Heart left ventricle (tissue), 13 donors: ENCODE measurements around the gene NAALADL2.

ENCODE experiments used
- POLR2A ChIP-seq, 2 donors: fragments of 450-650 bp; IDR thresholded peaks; one replicate each; pipeline ENCODE4 v1.6.1; 2017; ENCODE audit warnings: antibody characterized with exemption in 2 of 2, mild to moderate bottlenecking in 2 of 2, moderate library complexity in 2 of 2
- TF ChIP-seq, protein P1 (sequence below), 12 donors: fragments of 200-600 bp; sonication (generic) in 4 of 12; IDR thresholded peaks; one replicate each; pipeline versions ENCODE4 v1.5.0 to v1.8.0; 2018 to 2022; ENCODE audit warnings: antibody characterized with exemption in 12 of 12, mild to moderate bottlenecking in 5 of 12
- donor health status: ischemic (EF 13 %, LVEDD 7.1; RV severe dilation, severe dysfunction).
- donor health status: DM: no; HTN: yes; CAD: no.
- donor health status: DM: no; HTN: no; CAD: no.
- donor health status: ischemic (EF 25% LVEDD 6.9; RV normal size, moderate dysfunction).
- donor health status: ischemic (EF 25% LVEDD 5.7; RV mildly dilated, moderate dysfunction).
- donor health status: ischemic (EF 35%, LVEDD 5.7; RV mildly dilated, moderate dysfunction).
- donor health status: nonischemic (EF 11% LVEDD 7.7; RV severe dilation, severe dysfunction).
- donor health status: DM: yes; HTN: yes; CAD: no.
- donor health status: PGD.
- donor health status: ischemic (EF 29% LVEDD 5.4; RV normal size, mild dysfunction).
- donor health status: nonischemic (EF 23%, LVEDD 6.1; RV moderate dilation, normal function).

DNA sequence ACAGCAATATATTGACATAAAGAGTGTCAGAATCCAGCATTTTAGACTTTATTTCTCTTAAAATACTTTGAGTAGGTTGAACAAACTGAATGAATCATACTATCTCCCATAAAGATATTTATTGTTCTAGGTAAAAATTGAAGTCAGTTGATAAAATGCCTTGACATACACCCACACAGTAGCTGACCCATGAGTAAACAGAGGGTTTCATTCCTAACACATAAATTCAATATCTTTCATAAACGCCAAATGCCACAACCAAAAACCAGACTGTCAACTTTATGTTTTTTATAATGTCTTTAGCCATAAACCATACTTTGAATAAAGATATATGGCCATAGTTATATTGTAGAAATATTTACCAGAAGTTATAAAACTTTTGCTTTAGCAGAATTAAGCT lies 742.4 kb downstream of the NAALADL2 start:
- TF ChIP-seq, protein P1, sequence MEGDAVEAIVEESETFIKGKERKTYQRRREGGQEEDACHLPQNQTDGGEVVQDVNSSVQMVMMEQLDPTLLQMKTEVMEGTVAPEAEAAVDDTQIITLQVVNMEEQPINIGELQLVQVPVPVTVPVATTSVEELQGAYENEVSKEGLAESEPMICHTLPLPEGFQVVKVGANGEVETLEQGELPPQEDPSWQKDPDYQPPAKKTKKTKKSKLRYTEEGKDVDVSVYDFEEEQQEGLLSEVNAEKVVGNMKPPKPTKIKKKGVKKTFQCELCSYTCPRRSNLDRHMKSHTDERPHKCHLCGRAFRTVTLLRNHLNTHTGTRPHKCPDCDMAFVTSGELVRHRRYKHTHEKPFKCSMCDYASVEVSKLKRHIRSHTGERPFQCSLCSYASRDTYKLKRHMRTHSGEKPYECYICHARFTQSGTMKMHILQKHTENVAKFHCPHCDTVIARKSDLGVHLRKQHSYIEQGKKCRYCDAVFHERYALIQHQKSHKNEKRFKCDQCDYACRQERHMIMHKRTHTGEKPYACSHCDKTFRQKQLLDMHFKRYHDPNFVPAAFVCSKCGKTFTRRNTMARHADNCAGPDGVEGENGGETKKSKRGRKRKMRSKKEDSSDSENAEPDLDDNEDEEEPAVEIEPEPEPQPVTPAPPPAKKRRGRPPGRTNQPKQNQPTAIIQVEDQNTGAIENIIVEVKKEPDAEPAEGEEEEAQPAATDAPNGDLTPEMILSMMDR (IDR thresholded peaks at IDR 0.05) = no peak
- TF ChIP-seq POLR2A (IDR thresholded peaks at IDR 0.05) = no peak
